Measurements from ENCODE around the gene GOLGA8R.
"Not testable (repeated sequence)": the region's sequence is repeated elsewhere in the genome, so short reads cannot be mapped to it uniquely, and the experiment has no call there.

The GOLGA8R gene
- total RNA-seq, result 0.04 to 0.24 reads per million in 2 experiments

- DNase-seq (ENCODE audit: low read depth), result not testable (repeated sequence)
Measured at GRCh38 chr15:30414160-30414559, at the start of gene GOLGA8R. Gene GOLGA8R, minus strand, starts transcription at chr15:30414260. Its CDS starts 98 bp downstream, at chr15:30414162.

DNA sequence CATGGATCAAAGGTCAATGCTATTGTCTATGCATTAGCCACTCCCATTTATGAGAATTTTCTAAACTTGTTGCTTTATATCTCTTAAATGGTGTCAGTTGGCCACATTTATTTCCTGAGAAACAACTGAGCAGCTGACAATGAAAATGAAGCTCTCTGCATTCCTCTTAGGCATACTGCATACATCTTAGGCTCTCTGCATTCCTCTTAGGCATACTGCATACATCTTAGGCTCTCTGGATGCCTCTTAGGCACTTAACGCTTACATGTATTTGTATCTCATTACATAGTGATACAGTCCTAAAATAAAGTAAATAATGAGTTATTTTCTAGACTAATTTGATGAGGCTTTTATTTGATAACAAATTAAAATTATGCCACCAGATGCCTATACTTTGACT lies 49.8 kb upstream of the GOLGA8R start:
- DNase-seq (ENCODE audit: low read depth), result not testable (repeated sequence)

- DNase-seq (ENCODE audit: low read depth), result not testable (repeated sequence)
Measured at GRCh38 chr15:30462176-30462575, 48.1 kb upstream of the GOLGA8R start.

- not testable (repeated sequence) for DNase-seq (ENCODE audit: low read depth)
Measured at GRCh38 chr15:30452702-30453101, 38.6 kb upstream of the GOLGA8R start.

- DNase-seq (ENCODE audit: low read depth), result not testable (repeated sequence)
Measured at GRCh38 chr15:30438348-30438747, 24.3 kb upstream of the GOLGA8R start.

- DNase-seq (ENCODE audit: low read depth), result not testable (repeated sequence)
Measured at GRCh38 chr15:30435878-30436277, 21.8 kb upstream of the GOLGA8R start.

- DNase-seq (ENCODE audit: low read depth), result not testable (repeated sequence)
Measured at GRCh38 chr15:30420723-30421122, 6.7 kb upstream of the GOLGA8R start.

GRCh38 chr15:30407636-30408035 lies 6.4 kb downstream of the GOLGA8R start:
- not testable (repeated sequence) for DNase-seq (ENCODE audit: low read depth)

DNA sequence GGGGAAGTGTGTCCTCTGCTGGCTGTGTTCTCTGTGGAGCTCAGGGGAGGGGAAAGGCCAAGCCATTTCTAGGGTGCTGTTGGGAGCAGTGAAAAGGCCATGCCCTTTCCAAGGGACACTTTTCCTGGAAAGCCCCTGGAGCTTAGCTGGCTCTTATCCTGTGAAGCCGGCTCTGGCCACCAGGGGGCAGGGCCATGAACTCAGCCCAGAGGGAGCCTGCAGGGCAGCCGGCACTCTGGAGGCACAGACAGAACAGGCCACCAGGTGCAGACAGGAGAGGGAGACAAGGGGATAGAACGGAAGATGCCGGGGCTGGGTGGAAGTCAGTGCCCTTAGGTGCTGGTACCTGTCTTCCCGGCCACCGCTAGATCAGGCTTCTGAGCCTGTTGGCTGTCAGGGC lies 15.1 kb downstream of the GOLGA8R start:
- DNase-seq (ENCODE audit: low read depth), result peak; percentile 24

DNA sequence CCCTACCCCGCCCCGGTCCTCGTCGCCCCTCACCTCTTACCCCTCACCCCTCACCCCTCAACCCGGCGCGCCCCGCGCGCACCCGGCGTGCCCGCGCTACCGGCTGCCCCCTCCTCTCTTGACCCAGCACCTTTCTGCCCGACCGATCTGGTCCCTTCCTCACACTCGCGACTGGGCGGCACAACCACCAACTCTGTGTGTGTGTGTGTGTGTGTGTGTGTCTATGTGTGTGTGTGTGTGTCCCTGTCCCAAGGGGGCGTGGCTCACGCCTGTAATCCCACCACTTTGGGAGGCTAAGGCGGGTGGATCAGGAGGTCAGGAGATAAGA lies 20.4 kb downstream of the GOLGA8R start:
- DNase-seq (ENCODE audit: low read depth), result not testable (repeated sequence)

DNA sequence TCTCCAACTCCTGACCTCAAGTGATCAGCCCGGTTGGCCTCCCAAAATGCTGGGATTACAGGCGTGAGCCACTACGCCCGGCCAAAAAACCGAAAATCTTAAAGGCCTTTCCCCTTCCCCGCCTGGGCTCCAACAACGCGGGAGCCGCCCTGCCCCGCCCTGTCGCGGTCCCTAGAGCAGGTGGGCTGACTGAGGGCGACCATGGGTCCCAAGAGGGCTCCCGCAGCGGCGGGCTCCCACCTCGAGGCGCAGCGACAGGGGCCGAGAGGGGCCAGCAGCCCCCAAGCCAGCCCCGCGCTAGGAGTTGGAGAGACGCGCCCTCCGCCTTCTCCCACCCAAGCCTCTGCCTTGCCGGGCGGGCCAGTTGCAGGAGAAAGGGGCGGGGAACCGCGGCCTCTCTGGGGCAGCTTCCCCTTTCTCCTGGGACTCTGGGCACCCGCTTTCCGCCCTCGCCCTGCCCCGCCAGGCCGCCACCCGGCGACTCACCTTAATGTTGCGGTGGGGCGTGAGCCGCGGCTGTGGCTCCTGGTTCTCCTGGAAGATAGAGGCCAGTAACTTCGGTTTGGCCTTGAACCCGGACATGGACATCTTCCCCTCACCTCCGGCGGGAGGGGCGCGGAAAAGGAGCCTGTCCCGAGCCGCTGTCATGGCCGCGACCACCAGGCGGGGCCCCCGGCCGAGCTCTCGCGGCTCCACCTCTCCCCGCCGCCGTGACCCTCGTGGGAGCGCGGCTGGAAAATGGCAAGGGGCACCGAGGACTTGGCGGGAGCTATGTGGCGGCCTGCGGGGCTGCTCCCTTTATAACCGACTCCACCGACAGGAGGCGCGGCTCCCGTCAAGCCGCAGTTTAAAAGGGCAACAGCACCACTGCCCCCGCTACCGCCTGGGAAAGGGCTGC lies 21.0 kb downstream of the GOLGA8R start, which contains the start of gene CHRFAM7A:
CHRFAM7A (minus strand) TSS at position 775 of the 898 bp plus-strand sequence. CDS start 10,189 bp downstream, outside the sequence.
- DNase-seq (ENCODE audit: low read depth), result not testable (repeated sequence)

GRCh38 chr15:30386318-30386887 lies 27.7 kb downstream of the GOLGA8R start:
- DNase-seq (ENCODE audit: low read depth), result not testable (repeated sequence)

DNA sequence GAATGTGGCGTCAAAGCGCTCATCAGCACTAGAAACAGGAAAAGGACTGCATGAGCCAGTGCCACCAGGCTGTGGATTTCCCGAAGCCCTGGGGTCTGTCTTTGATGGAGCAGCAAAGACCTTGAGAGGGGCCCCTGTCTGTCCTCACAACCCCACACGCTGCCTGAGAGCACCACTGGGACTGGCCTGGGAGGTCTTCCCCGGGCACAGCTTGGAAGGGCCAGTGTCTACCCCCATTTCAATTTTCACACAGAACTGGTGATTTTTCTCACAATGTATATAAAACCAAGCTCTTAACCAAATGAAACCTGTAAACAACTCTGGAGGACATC lies 37.0 kb downstream of the GOLGA8R start:
- not testable (repeated sequence) for DNase-seq (ENCODE audit: low read depth)

GRCh38 chr15:30376375-30377081 lies 37.5 kb downstream of the GOLGA8R start:
- not testable (repeated sequence) for DNase-seq (ENCODE audit: low read depth)

- DNase-seq (ENCODE audit: low read depth), result not testable (repeated sequence)
Measured at GRCh38 chr15:30375872-30376271, 38.2 kb downstream of the GOLGA8R start.

DNA sequence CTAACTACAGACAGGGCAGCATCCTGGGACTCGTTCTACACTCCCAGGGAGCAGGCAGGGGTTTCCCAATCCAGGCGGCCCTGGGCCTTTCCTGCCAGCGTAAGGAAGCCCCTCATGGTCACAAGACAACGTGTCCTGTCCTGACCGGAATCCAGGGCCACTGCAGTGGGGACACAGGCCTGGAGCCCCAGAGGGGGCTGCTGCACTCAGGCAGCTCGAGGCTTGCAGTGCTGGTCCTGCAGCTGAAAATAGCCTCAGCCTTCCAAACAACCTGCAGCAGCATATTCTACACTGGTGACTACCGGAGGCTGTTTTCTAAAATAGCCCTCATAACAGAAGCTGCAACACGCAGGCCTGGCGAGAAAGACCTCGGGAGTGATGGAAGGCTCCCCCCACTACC lies 39.2 kb downstream of the GOLGA8R start:
- not testable (repeated sequence) for DNase-seq (ENCODE audit: low read depth)

DNA sequence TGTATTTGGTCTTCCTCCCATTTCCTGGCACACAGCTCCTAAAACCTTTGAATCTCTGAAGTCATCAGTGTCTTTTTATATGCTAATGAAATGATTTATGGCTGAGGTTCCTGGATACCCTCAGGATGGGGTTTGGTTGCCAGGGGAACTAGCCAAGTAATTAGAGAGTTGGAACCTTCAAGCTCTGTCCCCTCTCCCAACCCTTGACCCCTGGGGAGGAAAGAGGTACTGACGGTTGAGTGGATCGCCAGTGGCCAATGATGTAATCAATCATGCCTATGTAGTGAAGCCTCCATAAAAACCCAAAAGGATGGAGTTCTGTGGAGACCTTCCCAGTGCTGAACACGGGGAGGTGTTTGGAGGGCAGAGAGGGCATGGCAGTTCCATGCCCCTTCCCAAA lies 45.8 kb downstream of the GOLGA8R start:
- not testable (repeated sequence) for DNase-seq (ENCODE audit: low read depth)

GRCh38 chr15:30367246-30367645 lies 46.8 kb downstream of the GOLGA8R start:
- DNase-seq (ENCODE audit: low read depth), result not testable (repeated sequence)

GRCh38 chr15:30361404-30361803 lies 52.7 kb downstream of the GOLGA8R start:
- DNase-seq (ENCODE audit: low read depth), result not testable (repeated sequence)

DNA sequence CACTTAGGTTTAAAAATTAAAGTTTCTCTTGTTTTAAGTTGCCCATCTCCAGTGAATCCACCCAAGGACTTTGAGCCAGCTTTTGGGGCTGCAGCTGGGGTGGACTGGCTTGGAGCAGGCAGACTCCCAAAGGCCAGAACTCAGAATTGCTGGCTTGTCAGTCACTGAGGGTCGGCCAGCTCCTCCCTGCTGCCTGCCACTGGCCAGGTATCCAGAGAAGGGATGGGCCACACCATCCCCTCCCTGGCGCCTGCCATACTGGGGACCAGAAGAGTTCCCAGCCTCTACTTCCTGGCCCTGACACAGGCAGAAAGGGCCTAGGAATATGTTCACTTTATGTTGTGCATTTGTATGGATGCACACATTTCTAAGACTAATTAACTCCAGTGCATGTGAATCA lies 53.1 kb downstream of the GOLGA8R start:
- DNase-seq (ENCODE audit: low read depth), result not testable (repeated sequence)

GRCh38 chr15:30355043-30355442 lies 59.0 kb downstream of the GOLGA8R start:
- DNase-seq (ENCODE audit: low read depth), result not testable (repeated sequence)

All from T follicular helper cell (primary cell).